ENCODE data around the gene DGCR6.
"Not testable (repeated sequence)": the region's sequence is repeated elsewhere in the genome, so short reads cannot be mapped to it uniquely, and the experiment has no call there.

The DGCR6 gene

DNA sequence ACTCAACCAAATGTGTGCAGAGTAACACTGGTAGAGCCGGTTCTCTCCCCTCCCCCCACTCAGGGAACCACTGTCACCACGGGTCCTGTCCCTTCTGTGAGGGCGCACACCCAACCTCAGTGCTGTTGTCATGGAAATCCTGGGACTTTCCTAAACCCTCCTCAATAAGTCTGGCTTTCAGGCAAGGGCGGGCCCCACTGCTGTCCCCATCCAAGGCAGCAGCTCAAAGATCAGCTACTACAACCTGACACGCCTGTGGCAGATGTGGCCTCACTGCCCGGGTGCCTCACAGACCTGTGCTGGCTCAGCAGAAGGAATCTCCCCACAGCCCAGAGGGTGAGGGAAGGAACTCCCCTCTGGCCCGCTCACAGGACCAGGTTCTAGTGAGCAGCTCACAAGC is 27.8 kb downstream of the DGCR6 start:
- no peak for DNase-seq (ENCODE audit: low read depth)
- TF ChIP-seq, protein P1, sequence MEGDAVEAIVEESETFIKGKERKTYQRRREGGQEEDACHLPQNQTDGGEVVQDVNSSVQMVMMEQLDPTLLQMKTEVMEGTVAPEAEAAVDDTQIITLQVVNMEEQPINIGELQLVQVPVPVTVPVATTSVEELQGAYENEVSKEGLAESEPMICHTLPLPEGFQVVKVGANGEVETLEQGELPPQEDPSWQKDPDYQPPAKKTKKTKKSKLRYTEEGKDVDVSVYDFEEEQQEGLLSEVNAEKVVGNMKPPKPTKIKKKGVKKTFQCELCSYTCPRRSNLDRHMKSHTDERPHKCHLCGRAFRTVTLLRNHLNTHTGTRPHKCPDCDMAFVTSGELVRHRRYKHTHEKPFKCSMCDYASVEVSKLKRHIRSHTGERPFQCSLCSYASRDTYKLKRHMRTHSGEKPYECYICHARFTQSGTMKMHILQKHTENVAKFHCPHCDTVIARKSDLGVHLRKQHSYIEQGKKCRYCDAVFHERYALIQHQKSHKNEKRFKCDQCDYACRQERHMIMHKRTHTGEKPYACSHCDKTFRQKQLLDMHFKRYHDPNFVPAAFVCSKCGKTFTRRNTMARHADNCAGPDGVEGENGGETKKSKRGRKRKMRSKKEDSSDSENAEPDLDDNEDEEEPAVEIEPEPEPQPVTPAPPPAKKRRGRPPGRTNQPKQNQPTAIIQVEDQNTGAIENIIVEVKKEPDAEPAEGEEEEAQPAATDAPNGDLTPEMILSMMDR (conservative IDR thresholded peaks at IDR 0.05; ENCODE audit: low read length) = no peak
- no peak overlapping the region for H3K4me3 ChIP-seq (ENCODE audit: low read length)

DNA sequence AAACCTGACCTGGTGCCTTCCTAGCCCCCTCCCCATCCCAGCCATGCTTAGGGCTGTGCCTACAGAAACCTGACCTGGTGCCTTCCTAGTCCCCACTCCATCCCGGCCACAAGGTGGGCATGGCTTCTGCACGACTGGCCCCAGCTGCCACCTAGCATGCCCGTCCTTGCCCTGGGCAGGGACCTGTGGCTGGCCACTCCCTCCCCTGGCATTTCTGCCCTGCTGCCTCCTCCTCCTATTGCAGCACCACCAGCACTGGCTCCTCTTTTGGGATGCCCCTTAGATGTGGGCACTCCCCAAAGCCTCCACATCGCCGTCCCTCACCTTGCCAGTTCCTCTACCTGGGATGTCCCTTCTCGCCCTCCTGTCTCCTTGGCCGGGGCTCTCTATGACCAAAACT is 28.6 kb downstream of the DGCR6 start:
- not testable (repeated sequence) for DNase-seq (ENCODE audit: low read depth); H3K4me3 ChIP-seq (ENCODE audit: low read length)

DNA sequence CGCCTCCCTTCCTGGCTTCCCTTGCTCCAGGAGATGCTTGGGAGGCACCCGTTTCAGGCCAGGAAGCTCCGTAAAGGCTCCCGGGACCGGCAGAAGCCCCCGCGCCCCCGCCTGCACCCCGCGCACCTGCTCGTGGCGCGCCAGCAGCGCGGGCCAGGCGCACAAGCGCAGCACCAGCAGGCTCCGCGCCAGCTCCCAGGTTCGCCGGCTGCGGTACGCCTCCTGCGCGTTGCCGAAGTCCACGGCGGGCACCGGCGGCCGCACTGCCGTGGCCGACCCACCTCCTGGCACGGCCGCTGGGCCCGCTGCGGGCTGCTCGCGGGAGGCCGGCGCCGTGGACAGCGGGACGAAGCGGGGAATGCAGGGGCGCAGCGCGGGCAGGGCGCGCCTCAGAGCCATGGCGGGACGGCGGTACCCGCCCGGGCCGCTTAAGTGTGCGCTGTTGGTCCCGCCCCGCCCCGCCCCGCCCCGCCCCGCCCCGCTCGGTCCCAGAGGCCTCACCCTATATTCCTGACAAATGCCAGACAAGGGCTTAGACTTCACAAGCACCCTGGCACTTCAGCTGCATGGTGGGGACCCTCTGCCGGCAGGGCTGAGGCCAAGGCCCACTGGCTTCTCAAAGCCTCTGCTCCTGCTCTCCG is 29.9 kb downstream of the DGCR6 start, which contains the start of gene PRODH:
Gene PRODH (minus strand): TSS at position 405 of the 641 bp plus-strand sequence. CDS start 6 bp downstream, at position 399.
- no peak for DNase-seq (ENCODE audit: low read depth)
- TF ChIP-seq, protein P1 (conservative IDR thresholded peaks at IDR 0.05; ENCODE audit: low read length) = no peak

DNA sequence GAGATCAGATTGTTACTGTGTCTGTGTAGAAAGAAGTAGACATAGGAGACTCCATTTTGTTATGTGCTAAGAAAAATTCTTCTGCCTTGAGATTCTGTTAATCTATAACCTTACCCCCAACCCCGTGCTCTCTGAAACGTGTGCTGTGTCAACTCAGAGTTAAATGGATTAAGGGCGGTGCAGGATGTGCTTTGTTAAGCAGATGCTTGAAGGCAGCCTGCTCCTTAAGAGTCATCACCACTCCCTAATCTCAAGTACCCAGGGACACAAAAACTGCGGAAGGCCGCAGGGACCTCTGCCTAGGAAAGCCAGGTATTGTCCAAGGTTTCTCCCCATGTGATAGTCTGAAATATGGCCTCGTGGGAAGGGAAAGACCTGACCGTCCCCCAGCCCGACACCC is 32.6 kb downstream of the DGCR6 start:
- not testable (repeated sequence) for DNase-seq (ENCODE audit: low read depth); H3K4me3 ChIP-seq (ENCODE audit: low read length)

More for the DNA sequence above, 29.9 kb downstream of the DGCR6 start, which contains the start of gene PRODH:
- no peak within 1 kb of the TSS for H3K4me3 ChIP-seq (ENCODE audit: low read length)

DNA sequence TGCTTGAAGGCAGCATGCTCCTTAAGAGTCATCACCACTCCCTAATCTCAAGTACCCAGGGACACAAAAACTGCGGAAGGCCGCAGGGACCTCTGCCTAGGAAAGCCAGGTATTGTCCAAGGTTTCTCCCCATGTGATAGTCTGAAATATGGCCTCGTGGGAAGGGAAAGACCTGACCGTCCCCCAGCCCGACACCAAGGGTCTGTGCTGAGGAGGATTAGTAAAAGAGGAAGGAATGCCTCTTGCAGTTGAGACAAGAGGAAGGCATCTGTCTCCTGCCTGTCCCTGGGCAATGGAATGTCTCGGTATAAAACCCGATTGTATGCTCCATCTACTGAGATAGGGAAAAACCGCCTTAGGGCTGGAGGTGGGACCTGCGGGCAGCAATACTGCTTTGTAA is 41.0 kb downstream of the DGCR6 start:
- not testable (repeated sequence) for DNase-seq (ENCODE audit: low read depth); H3K4me3 ChIP-seq (ENCODE audit: low read length)

DNA sequence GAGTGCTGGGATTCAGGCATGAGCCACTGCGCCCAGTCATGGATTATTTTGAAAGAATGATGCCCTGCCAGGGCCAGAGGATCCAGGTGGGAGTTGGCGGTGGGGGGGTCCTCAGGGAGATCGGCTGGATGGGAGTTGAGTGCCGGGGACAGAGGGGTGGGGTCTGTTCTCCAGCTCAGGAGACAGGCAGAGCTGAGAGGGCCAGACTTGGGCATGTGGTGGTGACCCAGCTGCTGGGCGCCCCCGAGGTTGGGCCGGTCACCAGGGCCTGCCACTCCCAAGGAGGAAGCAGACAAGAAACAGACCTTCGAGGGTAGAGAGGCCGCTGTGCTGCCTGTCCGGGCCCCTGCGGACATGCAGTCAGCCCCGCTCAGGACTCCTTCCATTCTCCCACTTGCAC is 41.8 kb downstream of the DGCR6 start:
- DNase-seq (ENCODE audit: low read depth) = no peak
- no peak overlapping the region for H3K4me3 ChIP-seq (ENCODE audit: low read length)

DNA sequence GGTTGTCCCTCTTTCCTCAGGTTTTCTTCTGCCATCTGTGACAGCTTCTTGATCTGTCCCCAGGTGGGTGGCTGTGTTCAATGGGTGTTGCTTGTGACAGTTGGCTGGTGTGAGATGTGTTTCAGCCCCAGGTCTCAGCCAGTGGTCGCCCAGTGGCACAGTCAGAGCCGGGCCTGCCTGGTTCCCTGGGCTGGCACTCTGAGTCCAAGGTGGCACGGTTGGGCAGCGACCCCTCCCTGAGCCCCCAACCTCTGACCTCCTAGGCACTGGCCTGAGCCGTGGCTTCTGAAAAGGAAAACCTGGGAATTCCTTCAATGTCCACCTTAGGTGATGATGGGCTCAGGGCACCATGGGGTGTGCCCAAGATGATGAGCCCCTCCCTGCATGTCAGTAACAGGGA is 44.0 kb downstream of the DGCR6 start:
- DNase-seq (ENCODE audit: low read depth) = no peak
- no peak overlapping the region for H3K4me3 ChIP-seq (ENCODE audit: low read length)
- TF ChIP-seq, protein P1 (conservative IDR thresholded peaks at IDR 0.05; ENCODE audit: low read length) = no peak

More for the DNA sequence above, 41.8 kb downstream of the DGCR6 start:
- TF ChIP-seq, protein P1 (conservative IDR thresholded peaks at IDR 0.05; ENCODE audit: low read length) = no peak

DNA sequence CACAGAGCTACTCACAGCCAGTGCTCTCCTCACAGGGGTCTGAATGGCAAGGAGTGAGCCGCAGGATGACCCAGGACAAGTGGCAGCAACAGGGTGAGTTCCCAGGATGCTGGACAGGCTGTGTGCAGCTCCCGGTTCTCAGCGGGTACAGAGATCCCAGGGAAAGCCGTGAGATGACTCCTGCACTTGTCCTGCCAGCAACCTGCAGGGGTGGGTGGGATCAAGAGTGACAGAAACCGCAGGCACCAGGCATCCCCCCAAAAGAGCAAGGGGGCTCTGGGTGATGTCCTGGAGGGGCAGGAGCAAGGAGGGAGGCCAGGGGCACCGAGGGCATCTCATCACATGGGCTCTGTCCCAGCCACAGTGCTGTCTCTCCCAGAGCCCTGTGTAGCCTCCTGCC is 45.9 kb downstream of the DGCR6 start:
- no peak for DNase-seq (ENCODE audit: low read depth)
- H3K4me3 ChIP-seq (ENCODE audit: low read length) = no peak overlapping the region
- TF ChIP-seq, protein P1 (conservative IDR thresholded peaks at IDR 0.05; ENCODE audit: low read length) = no peak

DNA sequence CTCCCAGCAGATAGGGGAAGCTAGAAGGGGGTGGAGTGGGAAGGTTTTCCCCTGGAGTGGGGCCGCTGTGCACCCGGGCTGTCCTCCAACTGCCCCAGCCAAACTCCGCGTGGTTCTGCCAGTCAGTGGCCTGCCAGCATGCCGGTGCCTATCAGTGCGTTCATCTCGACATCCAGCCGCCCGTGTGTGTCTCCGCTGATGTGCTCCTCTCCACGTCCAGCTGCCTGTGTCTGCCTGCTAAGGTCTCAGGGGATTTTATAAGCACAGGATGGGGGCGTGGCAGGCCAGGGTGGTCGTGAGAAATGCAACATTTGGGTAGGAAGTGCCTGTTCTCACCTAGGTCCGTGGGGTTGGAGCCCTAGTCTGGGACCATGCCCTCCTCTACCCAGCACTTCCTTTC is 47.0 kb downstream of the DGCR6 start:
- not testable (repeated sequence) for H3K4me3 ChIP-seq (ENCODE audit: low read length); DNase-seq (ENCODE audit: low read depth)

Measured in AG10803 (cell line).